SKM-1 (cell line): ENCODE data around the gene TBC1D2B.
"Not testable (repeated sequence)": the region's sequence is repeated elsewhere in the genome, so short reads cannot be mapped to it uniquely, and the experiment has no call there.

Experiments
- DNase-seq: peaks from one replicate; lab custom pipeline; 2025; ENCODE audit not compliant: unreplicated experiment; lab: John Stamatoyannopoulos, UW

The TBC1D2B gene

DNA sequence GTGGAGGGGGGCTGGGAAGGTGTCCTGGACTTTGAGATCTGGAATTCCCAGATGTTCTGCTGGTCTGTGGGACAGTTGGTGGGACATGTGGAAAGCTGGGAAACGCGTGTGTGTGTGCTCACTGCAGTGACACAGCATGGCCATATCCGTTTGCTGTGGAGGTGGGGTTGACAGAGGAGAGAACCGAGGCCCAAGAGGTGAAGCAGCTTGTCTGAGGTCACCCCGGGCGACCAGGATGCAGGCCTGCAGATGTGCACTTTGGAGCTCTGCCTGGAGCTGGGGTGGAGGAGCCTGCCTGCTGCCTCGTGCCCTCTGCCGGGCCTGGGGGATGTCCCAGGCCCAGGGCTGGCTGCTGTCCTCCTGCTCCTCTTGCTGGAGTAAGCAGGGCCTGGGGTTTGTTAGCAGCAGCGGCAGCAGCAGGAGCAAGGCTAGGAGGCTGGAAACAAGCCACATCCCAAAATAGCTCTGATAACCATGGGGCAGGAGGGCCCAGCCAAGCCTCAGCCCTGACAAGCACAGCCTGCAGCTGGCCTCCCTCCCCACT is 85.8 kb downstream of the TBC1D2B start:
- not testable (repeated sequence) for DNase-seq

DNA sequence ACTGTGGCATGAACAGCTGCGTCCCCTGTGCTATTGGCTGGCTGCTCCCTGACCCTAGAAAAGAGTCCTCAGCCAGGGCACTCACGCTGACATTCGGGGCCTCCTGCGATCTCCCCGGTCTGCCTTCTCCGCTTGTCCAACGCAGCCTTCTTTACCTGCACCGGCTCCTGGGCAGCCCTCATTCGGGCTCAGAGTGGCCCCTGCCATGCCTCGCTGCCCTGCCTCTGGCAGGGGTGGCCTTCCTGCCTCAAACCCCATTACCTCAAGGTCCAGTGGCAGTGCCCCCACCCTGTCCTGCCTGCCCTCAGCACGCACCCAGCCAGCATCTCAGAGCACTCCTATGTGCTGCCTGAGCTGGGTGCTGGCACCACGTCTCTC is 86.5 kb downstream of the TBC1D2B start:
- DNase-seq, result no peak

DNA sequence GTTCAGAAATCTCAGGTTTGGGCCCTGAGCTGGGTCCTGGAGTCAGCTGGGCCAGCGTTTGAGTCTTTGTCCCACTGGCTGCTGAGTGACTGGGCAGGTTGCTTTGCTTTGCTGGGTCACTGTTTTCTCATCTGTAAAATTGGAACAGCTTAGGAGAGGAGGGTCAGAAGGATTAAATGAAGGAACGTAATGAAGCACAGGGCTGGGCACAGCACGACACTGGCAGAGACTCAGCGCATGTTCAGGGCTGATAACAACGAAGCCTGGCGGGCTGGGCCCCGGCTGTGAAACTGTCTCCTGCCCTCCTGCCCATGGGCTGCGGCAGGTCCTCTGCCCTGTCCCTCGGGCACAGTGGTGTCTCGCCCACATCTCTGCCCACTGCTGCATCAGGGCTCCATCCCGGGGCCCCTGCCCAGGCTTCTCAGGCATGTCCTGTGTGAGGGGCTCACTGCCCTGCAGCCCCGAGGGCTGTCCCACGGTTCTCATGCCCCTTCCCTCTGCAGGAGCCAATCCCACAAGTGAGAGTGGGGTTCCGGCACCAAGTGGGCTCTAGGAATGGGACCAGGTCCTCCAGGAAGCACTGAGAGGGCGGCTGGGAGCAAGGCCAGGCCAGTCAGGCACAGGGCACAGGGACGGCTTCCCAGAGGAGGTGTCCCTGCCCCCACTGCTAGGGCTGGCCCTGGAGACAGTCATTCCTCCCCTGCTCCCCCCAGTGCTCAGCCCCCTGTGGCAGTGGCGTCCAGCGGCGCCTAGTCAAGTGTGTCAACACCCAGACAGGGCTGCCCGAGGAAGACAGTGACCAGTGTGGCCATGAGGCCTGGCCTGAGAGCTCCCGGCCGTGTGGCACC is 88.0 kb downstream of the TBC1D2B start:
- DNase-seq, result no peak

DNA sequence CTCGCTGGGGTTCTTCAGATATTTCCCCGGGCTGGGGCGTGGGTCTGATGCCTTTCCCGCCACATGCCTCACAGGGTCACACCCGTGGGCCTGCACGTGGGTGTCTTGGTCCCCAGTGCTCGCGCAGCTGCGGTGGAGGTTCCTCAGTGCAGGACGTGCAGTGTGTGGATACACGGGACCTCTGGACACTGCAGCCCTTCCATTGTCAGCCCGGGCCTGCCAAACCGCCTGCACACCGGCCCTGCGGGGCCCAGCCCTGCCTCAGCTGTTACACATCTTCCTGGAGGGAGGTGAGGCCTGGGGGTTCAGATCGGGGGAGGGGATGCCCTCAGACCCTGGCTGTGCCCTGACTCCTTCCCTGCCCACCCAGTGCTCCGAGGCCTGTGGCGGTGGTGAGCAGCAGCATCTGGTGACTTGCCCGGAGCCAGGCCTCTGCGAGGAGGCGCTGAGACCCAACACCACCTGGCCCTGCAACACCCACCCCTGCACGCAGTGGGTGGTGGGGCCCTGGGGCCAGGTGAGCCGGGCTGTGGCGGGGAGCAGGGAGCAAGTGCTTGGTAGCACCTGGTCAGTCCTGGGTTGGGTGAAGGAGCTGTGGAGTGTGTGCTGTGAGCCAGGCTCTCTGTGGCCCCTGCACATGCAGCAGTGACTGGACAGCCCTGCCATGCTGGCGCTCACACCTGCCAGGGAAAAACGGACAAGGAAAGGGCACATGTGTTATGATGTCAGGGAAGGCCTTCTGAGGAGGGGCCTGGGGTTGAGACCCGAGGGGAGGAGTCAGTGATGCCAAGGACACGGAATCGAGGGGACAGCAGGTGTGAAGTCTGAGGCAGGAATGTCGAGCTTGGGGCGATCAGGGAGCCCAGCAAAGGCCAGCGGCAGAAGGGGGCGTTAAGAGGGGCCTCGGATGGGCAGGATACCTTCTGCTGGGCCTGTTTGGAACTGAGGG is 88.9 kb downstream of the TBC1D2B start:
- DNase-seq, result no peak

DNA sequence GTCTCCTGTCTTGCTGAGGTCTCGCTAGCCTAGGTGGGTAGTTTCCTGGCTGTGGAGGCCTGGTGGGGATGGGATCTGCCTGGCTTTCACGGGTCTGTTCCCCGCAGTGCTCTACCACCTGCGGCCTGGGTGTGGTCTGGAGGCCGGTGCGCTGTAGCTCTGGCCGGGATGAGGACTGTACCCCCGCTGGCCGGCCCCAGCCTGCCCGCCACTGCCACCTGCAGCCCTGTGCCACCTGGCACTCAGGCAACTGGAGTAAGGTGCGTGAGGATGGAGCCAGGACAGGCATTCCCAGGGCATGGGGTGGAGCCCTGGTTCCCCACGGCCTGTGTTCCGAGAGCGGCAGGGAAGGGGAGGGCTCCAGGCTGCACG is 89.8 kb downstream of the TBC1D2B start:
- DNase-seq, result not testable (repeated sequence)

DNA sequence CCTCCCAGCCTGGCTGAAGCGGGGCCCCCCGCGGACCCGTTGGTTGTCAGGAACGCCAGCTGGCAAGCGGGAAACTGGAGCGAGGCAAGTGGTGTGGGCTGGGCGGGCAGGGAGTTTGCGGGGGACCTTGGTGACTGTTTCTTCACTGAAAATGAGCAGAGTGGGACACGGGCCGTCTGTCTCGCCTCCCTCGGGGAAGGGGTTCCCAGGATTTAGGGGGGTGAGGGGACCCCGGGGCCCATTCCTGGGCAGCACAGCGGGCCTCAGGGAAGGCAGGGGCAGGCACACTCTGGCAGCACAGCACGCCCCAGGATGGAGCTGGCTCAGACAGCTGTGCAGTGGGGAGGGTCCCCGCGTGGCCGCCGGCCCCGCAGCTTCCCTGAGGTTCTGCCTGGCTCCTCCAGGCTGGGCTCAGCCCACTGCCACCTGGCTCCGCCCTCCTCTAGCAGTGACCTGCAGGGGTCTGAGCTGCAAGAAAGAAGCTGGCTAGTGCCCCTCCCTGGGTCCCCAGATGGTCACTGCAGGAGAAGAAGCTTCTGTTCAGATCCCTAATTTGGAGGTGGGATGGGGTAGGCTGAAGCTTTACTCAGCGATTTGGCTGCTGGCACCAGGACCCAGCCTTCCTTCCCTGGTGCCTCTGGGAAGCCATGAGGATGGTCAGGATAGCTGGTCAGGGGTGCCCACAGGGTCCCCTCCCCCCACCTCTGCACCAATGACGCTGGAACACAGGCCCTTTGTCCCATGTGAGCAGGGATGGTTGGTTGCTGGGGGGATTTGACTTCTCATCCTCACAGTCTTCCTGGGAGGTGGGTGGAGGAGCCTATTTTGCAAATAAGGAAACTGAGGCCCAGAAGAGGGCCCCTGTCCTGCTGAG is 90.4 kb downstream of the TBC1D2B start:
- DNase-seq, result no peak

DNA sequence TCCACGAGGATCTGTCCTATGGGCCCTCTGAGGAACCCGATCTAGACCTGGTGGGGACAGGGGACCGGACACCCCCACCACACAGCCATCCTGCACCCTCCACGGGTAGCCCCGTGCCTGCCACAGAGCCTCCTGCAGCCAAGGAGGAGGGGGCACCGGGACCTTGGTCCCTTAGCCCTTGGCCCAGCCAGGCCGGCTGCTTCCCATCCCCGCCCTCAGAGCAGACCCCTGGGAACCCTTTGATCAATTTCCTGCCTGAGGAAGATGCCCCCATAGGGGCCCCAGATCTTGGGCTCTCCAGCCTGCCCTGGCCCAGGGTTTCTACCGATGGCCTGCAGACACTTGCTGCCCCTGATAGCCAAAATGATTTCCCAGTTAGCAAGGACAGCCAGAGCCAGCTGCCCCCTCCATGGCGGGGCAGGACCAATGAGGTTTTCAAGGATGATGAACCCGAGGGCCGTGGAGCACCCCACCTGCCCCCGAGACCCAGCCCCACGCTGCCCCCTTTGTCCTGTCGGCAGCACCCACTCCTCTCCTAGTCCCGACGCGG is 91.5 kb downstream of the TBC1D2B start:
- no peak for DNase-seq

DNA sequence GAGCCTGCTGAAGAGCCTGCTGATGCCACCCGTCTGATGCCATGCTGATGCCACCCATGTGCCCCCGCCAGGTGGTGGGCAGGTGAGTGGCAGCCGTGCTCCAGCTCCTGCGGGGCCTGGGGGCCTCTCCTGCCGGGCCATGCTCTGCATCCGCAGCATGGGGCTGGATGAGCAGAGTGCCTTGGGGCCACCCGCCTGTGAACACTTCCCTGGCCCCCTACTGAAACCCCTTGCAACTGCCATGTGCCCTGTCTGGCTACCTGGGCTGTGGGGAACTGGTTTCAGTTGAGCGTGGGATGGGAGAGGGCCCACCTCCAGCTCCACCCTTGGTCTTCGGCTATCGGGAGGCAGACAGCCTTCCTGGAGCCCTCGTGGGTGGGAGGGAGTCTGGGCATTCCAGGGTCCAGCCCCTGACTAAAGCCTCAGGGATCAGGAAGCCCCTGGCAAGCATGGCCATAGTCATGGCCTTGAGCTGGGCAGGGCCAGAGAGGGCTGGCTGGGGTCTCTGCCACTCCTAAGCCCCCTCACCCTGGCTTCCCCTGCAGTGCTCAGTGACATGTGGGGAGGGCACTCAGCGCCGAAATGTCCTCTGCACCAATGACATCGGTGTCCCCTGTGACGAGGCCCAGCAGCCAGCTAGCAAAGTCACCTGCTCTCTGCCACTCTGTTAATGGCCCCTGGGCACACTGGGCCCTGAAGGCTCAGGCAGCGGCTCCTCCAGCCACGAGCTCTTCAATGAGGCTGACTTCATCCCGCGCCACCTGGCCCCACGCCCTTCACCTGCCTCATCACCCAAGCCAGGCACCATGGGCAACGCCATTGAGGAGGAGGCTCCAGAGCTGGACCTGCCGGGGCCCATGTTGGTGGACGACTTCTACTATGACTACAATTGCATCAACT is 92.2 kb downstream of the TBC1D2B start:
- DNase-seq, result no peak

DNA sequence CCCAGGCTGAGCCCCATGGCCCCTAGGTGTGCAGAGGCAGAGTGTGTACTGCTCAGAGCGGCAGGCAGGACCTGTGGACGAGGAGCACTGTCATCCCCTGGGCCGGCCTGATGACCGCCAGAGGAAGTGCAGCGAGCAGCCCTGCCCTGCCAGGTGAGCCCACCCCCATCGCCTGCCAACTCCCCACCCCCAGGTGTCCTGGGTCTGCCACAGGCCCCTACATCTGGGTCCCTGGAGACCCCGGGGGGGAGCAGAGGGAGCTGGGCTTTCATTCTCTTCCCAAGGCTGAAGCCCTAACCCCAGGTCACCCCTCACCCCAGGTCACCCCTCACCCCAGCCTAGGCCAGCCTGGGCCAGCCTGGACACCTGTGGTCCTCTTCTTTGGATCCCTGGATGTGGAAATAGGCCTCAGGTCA is 93.1 kb downstream of the TBC1D2B start:
- no peak for DNase-seq

DNA sequence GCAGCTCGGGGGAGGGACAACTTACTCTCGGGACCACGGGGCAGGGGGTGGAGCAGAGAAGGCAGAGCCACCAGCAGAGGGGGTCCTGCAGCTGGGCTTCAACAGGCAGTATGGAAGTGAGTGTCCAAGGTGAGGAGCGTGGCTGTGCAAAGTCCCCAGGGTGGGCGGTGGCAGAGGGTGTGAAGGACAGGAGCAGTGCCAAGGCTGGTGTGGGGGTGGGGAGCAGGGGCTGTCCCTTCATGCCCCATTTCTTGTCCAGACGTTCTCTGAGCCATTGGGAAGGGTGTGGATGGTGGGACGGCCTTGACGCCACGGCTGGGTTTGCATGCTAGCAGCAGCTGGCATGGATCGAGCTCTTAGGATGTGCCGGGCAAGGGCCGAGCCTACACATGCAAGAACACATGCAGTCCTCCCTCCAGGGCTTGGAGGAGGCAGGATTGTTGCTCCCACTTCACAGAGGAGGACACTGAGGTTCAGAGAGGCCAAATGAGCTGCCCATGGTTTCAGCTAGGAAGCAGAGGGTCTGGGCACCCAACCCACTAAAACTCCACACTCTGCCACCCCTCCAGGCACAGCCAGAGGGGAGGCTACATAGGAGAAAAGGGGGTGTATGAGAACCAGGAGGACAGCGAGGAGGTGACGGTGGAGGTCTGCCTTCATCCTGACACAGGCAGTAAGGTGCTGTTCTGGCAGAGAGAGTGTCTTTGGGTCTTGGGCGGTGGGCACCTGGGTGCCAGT is 93.6 kb downstream of the TBC1D2B start:
- no peak for DNase-seq

DNA sequence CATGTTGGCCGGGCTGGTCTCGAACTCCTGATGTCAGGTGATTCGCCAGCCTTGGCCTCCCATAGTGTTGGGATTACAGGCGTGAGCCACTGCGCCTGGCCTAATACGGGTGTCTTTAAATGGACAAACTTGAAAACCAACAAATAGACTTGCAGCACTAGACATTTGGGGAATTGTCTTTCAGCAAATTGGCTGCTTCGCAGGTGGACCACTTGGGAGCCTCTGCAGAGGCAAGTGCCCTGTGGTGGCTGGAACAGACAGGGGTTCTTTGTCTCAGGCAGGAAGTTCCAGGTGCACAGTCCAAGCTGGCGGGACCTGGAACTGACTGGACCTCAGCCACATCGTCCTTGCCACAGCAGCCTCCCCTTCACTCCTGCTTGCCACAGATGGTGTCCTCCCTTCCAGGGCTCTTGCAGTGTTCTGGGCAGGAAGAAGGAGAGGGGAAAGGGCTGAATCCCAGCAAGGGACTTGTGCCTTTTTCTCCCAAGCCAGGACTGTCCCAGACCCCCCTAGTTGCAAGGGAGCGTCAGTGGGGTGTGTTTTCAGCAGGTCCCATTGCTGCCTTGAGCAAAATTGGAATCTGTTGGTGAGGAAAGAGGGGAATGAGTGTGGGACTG is 94.3 kb downstream of the TBC1D2B start:
- no peak for DNase-seq

DNA sequence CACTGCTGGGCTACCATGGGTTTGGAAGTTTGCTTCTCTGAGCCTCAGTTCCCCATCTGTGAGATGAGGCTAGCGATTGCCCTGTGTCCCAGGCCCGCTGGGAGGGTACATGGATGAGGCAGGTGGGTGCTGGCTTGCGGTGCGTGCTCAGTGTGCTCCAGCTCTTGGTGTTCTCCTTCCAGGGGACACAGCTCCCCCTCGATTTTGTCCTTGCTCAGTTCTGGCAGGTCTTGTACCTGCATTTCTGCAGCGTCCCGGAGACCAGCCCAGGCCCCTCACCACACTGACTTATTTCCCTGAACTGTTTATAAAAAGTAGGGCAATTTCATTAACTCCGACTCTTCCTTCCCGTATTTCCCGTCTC is 95.4 kb downstream of the TBC1D2B start:
- no peak for DNase-seq

DNA sequence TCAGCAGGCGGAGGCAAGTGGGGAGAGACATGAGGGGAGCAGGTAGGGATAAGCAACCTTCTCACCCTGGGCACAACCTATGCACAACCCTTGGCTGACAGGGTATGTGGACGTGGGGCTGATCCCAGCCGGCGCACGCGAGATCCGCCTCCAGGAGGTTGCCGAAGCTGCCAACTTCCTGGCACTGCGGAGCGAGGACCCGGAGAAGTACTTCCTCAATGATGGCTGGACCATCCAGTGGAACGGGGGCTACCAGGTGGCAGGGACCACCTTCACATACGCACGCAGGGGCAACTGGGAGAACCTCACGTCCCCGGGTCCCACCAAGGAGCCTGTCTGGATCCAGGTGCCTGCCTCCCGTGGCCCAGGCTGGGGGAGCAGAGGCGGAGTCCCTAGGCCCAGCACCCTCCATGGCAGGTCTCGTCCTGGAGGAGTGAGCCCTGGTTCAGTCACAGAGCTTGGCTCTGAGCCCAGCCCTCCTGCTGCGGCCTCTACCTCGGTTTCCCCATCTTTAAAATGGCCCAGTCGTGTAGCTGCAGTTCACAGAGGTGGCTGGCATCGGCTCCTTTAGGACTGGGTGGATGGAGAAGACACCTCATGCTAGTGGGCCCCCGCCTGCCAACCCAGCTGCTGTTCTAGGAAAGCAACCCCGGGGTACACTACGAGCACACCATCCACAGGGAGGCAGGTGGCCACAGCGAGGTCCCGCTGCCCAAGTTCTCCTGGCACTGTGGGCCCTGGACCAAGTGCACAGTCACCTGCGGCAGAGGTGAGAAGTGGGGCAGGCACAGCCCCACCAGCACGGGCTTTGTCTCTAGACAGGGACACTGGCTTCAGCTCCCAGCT is 96.0 kb downstream of the TBC1D2B start:
- DNase-seq, result no peak

DNA sequence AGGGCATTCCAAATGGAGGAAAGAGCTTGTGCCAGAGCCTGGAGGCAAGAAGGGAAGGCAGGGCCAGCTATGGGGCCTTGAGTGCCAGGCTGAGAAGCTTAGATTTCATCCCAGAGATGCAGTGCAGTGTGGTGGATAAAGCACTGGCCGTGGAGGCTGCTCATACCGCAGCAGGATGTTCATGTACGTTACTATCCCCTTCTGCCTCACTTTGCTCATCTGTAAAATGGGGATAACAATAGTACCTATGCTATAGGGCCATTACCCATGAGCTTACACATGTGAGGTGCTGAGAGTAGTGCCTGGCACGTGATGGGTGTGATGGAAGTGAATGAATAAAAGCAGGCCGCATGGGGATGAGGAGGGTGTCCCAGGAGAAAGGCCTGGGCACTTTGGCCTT is 96.8 kb downstream of the TBC1D2B start:
- DNase-seq, result not testable (repeated sequence)

DNA sequence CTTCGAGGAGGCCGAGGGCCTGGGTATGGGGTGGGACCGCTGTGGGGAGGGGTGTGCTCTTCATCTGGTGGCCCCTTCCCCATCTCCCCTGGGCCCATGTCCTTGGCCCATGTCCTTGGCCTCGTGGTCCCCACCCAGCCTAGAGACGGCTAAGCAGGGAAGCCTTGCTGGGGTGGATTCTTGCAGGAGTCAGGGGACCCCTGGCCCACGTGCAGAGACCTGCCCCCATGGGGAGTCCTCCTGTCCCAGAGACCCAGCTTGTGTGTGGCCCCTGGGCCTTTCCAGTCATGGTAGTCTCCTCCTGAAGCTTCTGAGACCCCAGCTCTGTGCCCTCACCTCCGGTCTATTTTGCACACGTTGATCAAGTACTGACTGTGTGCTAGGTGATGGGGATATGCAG is 97.4 kb downstream of the TBC1D2B start:
- no peak for DNase-seq

DNA sequence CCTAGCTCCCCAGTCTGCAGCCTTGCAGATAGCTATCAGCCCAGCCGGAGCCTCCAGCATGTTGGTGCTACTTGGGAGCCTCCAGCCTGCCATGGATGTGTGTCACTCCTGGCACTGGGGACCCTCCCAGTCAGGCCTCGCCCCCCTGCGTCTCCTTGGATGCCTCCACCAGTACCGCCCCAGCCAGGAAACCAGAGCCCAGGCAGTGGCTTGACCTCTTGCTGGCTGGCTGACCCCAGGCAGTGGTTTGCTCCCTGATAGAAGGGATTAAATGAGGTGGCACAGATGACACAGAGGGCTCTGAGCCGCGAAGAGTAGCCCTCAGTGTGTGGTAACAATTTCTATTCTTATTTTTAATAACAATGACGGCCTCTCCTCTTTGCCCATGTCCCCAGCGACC is 98.4 kb downstream of the TBC1D2B start:
- DNase-seq, result not testable (repeated sequence)

DNA sequence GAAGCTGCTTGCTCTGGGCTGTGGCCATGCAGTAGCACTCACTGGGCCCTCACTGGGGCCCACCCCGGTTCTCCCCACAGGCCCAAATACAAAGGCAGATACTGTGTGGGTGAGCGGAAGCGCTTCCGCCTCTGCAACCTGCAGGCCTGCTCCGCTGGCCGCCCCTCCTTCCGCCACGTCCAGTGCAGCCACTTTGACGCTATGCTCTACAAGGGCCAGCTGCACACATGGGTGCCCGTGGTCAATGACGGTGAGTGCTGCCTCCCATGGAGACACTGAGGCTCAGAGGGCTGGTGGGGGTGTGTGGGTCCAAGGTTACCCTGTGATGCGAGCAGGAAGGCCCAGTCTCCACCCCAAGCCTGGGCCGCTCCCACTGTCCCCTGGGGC is 98.8 kb downstream of the TBC1D2B start:
- not testable (repeated sequence) for DNase-seq
